Measurements from ENCODE around the gene MAP3K13.
"Not testable (repeated sequence)": the region's sequence is repeated elsewhere in the genome, so short reads cannot be mapped to it uniquely, and the experiment has no call there.

MAP3K13 gene

GRCh38 chr3:185451432-185451831 is 88.5 kb downstream of the MAP3K13 start:
- not testable (repeated sequence) for DNase-seq (ENCODE audit: low read depth in 2 of 2)

GRCh38 chr3:185457376-185457775 is 94.4 kb downstream of the MAP3K13 start:
- no peak for DNase-seq (ENCODE audit: low read depth in 2 of 2)

- DNase-seq (ENCODE audit: low read depth in 2 of 2) = no peak
These were observed 97.4 kb downstream of the MAP3K13 start for GRCh38 chr3:185460309-185460708.

GRCh38 chr3:185460719-185461350 is 97.9 kb downstream of the MAP3K13 start:
- no peak for DNase-seq (ENCODE audit: low read depth in 2 of 2)

- DNase-seq (ENCODE audit: low read depth in 2 of 2) = no peak
These were observed 102.5 kb downstream of the MAP3K13 start for GRCh38 chr3:185465471-185465870.

GRCh38 chr3:185466123-185466522 is 103.2 kb downstream of the MAP3K13 start:
- DNase-seq (ENCODE audit: low read depth in 2 of 2) = not testable (repeated sequence)

GRCh38 chr3:185469542-185469941 is 106.6 kb downstream of the MAP3K13 start:
- no peak for DNase-seq (ENCODE audit: low read depth in 2 of 2)

GRCh38 chr3:185470323-185470722 is 107.4 kb downstream of the MAP3K13 start:
- no peak for DNase-seq (ENCODE audit: low read depth in 2 of 2)

GRCh38 chr3:185473290-185473815 is 110.4 kb downstream of the MAP3K13 start:
- no peak for DNase-seq (ENCODE audit: low read depth in 2 of 2)

GRCh38 chr3:185474922-185475321 is 112.0 kb downstream of the MAP3K13 start:
- DNase-seq (ENCODE audit: low read depth in 2 of 2) = not testable (repeated sequence)

GRCh38 chr3:185477316-185477715 is 114.4 kb downstream of the MAP3K13 start:
- DNase-seq (ENCODE audit: low read depth in 2 of 2) = no peak

- DNase-seq (ENCODE audit: low read depth in 2 of 2) = no peak
These were observed 116.5 kb downstream of the MAP3K13 start for GRCh38 chr3:185479373-185479945.

- no peak for DNase-seq (ENCODE audit: low read depth in 2 of 2)
These were observed 121.4 kb downstream of the MAP3K13 start for GRCh38 chr3:185484296-185484695.

GRCh38 chr3:185486394-185486793 is 123.5 kb downstream of the MAP3K13 start:
- DNase-seq (ENCODE audit: low read depth in 2 of 2) = no peak

- DNase-seq (ENCODE audit: low read depth in 2 of 2) = no peak
These were observed 125.5 kb downstream of the MAP3K13 start for GRCh38 chr3:185488465-185488864.

- no peak for DNase-seq (ENCODE audit: low read depth in 2 of 2)
These were observed 126.5 kb downstream of the MAP3K13 start for GRCh38 chr3:185489462-185489861.

- no peak for DNase-seq (ENCODE audit: low read depth in 2 of 2)
These were observed 127.3 kb downstream of the MAP3K13 start for GRCh38 chr3:185490241-185490640.

- peak; percentile 77 to 78 for DNase-seq (ENCODE audit: low read depth in 2 of 2)
These were observed 135.8 kb downstream of the MAP3K13 start, which contains the start of gene TMEM41A for GRCh38 chr3:185498503-185499396. Gene TMEM41A (minus strand): TSS chr3:185499035. CDS start chr3:185498961, 74 bp downstream.

- DNase-seq (ENCODE audit: low read depth in 2 of 2) = no peak
These were observed 140.1 kb downstream of the MAP3K13 start for GRCh38 chr3:185502987-185503386.

GRCh38 chr3:185503521-185503920 is 140.6 kb downstream of the MAP3K13 start:
- no peak for DNase-seq (ENCODE audit: low read depth in 2 of 2)

GRCh38 chr3:185504636-185505035 is 141.7 kb downstream of the MAP3K13 start:
- DNase-seq (ENCODE audit: low read depth in 2 of 2) = no peak

GRCh38 chr3:185507883-185508282 is 144.9 kb downstream of the MAP3K13 start:
- DNase-seq (ENCODE audit: low read depth in 2 of 2) = no peak
